OCI-LY3 (cell line): ENCODE data around the gene MTMR3.

Experiments used
- CTCF ChIP-seq: fragments of 200-600, 300-600 bp; sonication (generic); IDR thresholded peaks from 2 replicates; pipeline ENCODE4 v1.5.1; 2014; ENCODE audit warnings: antibody characterized with exemption, low read length, low read depth
- EZH2phosphoT487 ChIP-seq: fragments of 200-600 bp; shearing (Covaris generic); IDR thresholded peaks from 2 replicates; pipeline ENCODE4 v1.6.1; 2018; ENCODE audit warnings: antibody characterized with exemption, mixed run types, low read depth

DNA sequence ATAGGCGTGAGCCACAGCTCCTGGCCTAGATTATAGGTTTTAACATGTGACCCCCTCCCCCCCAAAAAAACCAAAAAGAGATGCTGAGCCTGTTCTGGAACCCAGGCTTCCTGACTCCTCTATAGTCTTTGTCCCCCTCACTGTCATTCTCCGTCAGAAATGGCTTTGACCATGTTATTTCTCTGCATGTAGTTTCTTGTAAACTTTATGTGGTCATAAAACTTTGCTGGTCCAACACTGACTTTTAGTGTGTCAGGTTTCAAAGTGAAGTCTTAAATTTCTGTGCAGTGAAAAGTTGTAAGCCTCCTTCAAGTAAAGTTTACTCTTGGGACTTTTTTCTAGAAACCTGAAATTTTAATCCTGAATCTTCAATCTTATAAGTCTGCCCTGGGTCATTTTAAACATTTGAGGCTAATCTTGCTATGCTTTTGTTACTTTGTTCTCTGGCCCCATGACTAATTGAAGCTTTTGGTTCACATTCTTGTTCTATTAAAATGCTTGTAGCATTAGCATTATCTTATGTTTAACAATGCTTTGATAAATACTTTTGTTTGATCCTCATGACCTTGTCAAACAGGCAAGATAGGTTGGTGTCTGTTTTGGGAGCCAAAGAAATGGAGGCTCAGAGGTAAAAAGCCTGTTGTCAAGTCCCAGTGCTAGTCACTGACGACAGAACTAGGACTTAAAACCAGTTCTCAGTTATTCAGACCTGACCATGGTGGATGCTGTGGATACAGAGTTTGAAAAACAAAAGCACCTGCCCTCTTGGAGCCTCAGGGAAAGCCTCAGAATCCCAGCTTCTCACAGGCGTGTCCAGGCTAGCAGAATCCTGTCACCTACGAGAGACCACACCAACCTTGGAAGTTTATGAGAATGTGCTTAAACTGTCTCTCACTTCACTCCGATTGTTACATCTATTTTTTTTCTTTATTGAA is 109.6 kb downstream of the MTMR3 start:
- TF ChIP-seq CTCF (no peak), EZH2phosphoT487 (no peak)
